Keratinocyte (primary cell): ENCODE data around the gene FBN1. TPM values are rescaled to one million over a fixed set of nuclear protein-coding genes. Genes with fewer than 3 reads are reported as not detected.

ENCODE experiments used
- DNase-seq: peaks from one replicate; pipeline ENCODE4 v3.0.0-alpha.2; 2011; ENCODE audit warnings: low read depth, missing footprints, low spot score
- FAIRE-seq: peaks from 2 replicates; lab custom pipeline; 2011; peaks lifted over from hg19 to GRCh38; lab: Jason Lieb, UNC
- H2AFZ ChIP-seq: 2 replicates; pipeline ENCODE4 v1.6.0; 2012; ENCODE audit warnings: low read length, control low read depth, inconsistent platforms; ENCODE audit not compliant: control insufficient read depth
- H3K27ac ChIP-seq: 2 replicates; pipeline ENCODE4 v1.5.1; 2011; ENCODE audit warnings: low read length; ENCODE audit not compliant: control insufficient read depth, insufficient read depth
- H3K27me3 ChIP-seq: 3 replicates; pipeline ENCODE4 v1.6.0; 2011; ENCODE audit warnings: low read length; ENCODE audit not compliant: control insufficient read depth, insufficient read depth; ENCODE audit errors: extremely low read depth
- H3K36me3 ChIP-seq, 2 experiments: 2 replicates in 1 of 2; 3 replicates in 1 of 2; pipeline ENCODE4 v1.5.1; 2011; ENCODE audit warnings: low read length in 2 of 2, mild to moderate bottlenecking in 1 of 2; ENCODE audit not compliant: control insufficient read depth in 2 of 2, insufficient read depth in 2 of 2; ENCODE audit errors: extremely low read depth in 1 of 2
- H3K4me1 ChIP-seq: 3 replicates; pipeline ENCODE4 v1.5.1; 2011; ENCODE audit warnings: low read length; ENCODE audit not compliant: control insufficient read depth, insufficient read depth; ENCODE audit errors: extremely low read depth
- H3K4me2 ChIP-seq: 3 replicates; pipeline ENCODE4 v1.6.0; 2011; ENCODE audit warnings: low read depth, low read length; ENCODE audit not compliant: control insufficient read depth, insufficient read depth; ENCODE audit errors: extremely low read depth
- H3K4me3 ChIP-seq, 3 experiments: fragments of 200-600 bp in 1 of 3; sonication (generic) in 1 of 3; 2 replicates in 2 of 3; 3 replicates in 1 of 3; pipeline ENCODE4 v1.5.1; 2011 to 2016; ENCODE audit warnings: low read length in 3 of 3, mild to moderate bottlenecking in 3 of 3, control low read depth in 2 of 3, inconsistent platforms in 1 of 3, low read depth in 1 of 3, mixed read lengths in 1 of 3, mixed run types in 1 of 3, moderate library complexity in 1 of 3; ENCODE audit not compliant: control insufficient read depth in 2 of 3, insufficient read depth in 2 of 3; ENCODE audit errors: extremely low read depth in 1 of 3
- H3K79me2 ChIP-seq: 2 replicates; pipeline ENCODE4 v1.6.0; 2012; ENCODE audit warnings: low read length; ENCODE audit not compliant: control insufficient read depth, insufficient read depth
- H3K9ac ChIP-seq: 3 replicates; pipeline ENCODE4 v1.6.0; 2011; ENCODE audit warnings: low read length; ENCODE audit not compliant: control insufficient read depth, insufficient read depth; ENCODE audit errors: extremely low read depth
- H3K9me1 ChIP-seq: 3 replicates; pipeline ENCODE4 v1.6.0; 2011; ENCODE audit warnings: low read length; ENCODE audit not compliant: control insufficient read depth, insufficient read depth; ENCODE audit errors: extremely low read depth
- H3K9me3 ChIP-seq: 2 replicates; pipeline ENCODE4 v1.5.1; 2012; ENCODE audit warnings: low read depth, low read length; ENCODE audit not compliant: control insufficient read depth
- H4K20me1 ChIP-seq: 3 replicates; pipeline ENCODE4 v1.6.0; 2011; ENCODE audit warnings: low read length; ENCODE audit not compliant: control insufficient read depth, insufficient read depth; ENCODE audit errors: extremely low read depth
- EZH2 ChIP-seq: IDR thresholded peaks from one replicate; pipeline ENCODE4 v1.6.1; 2012; ENCODE audit warnings: inconsistent platforms, mild to moderate bottlenecking, low read length, moderate library complexity
- dilution Hi-C: fragments of 300-500 bp; cut with MboI; formaldehyde crosslinking; loops from one replicate; pipeline ENCODE4 v1.7.0; 2020; ENCODE audit warnings: low sequenced_read_pairs; ENCODE audit not compliant: extremely low pct_ligation_motif_present
- polyA plus RNA-seq, 5 experiments: library from polyadenylated mRNA; depleted of rRNA in 3 of 5; stranded (reverse) in 3 of 5; stranded (forward) in 1 of 5; unstranded in 1 of 5; fragments of >200 nt; gene quantifications; 1 replicate in 1 of 5; 2 replicates in 3 of 5; 3 replicates in 1 of 5; pipeline versions ENCODE4 v1.2.1 to v1.2.3, GENCODE V29; 2011 to 2012; ENCODE audit warnings: missing spikeins in 2 of 5, low read depth in 1 of 5, low replicate concordance in 1 of 5
- TF ChIP-seq, protein P1 (sequence below), 3 experiments: IDR thresholded peaks in 1 of 3; conservative IDR thresholded peaks in 1 of 3; optimal IDR thresholded peaks in 1 of 3; 2 replicates in 2 of 3; 3 replicates in 1 of 3; pipeline versions ENCODE3 to v1.5.1; 2011; ENCODE audit warnings: low read length in 3 of 3, mild to moderate bottlenecking in 3 of 3, moderate library complexity in 2 of 3, control low read depth in 1 of 3, inconsistent platforms in 1 of 3; ENCODE audit not compliant: insufficient read depth in 2 of 3; ENCODE audit errors: extremely low read depth in 1 of 3

Gene FBN1
- polyA plus RNA-seq, 1 donor (not counting 4 experiments of a cell fraction or from before 2014, with no cell fraction given), result 3.5 TPM

DNA sequence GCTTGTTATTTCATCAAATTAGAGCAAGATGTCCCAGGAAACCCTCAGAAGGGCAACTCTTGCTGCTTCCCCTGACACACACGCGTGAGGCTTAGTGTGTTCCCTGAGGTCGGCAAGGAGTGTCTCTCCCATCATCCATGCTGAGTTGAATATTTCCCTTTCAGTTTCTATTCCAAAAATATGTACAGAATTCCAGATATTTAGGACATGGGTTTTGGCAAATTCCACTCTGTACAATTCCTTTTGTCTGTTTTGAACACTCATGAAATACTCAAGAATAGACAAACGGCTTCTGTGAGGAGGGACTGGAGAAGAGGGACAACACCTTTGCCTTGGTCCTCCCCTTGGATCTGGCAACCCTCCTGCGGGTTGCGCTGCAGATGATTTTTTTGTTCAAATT is 176.2 kb downstream of the FBN1 start:
- dilution Hi-C loops, result no loop called here
- Histone ChIP-seq H3K36me3 (no peaks in the 10 kb centered on the region), H3K9me1 (no peaks in the 10 kb centered on the region)

DNA sequence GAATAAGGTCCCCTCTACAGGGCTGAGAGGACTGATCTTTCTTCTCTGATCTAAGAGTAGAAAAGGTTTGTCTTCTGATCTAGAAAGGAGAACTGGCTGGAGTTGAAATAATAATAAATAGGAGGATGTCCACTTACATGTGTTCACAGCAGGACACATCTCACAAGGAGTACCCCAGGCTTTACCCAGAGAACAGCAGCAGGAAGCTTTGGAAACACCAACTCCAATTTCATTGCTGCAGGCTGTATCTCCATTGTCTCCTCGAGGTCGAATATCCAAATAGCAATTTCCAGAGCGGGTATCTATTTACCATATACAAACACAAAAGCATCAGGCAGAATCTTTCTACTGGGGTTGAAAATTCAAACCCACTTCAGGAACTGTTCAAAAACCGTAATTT is 177.7 kb downstream of the FBN1 start:
- Histone ChIP-seq H2AFZ (no peak overlapping the region), H3K4me1 (peaks cover 5% of the 10 kb centered on the region), H3K36me3 (no peaks in the 10 kb centered on the region), H3K9me1 (no peaks in the 10 kb centered on the region), H3K4me3 (no peak overlapping the region), H3K27ac (no peak overlapping the region), H3K9me3 (no peaks in the 10 kb centered on the region), H3K4me2 (no peak overlapping the region), H3K79me2 (no peaks in the 10 kb centered on the region), H4K20me1 (no peaks in the 10 kb centered on the region), H3K27me3 (no peaks in the 10 kb centered on the region), H3K9ac (no peak overlapping the region)
- dilution Hi-C loops, result no loop called here
- DNase-seq (no peak), FAIRE-seq (no peak)
- no peak for TF ChIP-seq EZH2
- TF ChIP-seq, protein P1, sequence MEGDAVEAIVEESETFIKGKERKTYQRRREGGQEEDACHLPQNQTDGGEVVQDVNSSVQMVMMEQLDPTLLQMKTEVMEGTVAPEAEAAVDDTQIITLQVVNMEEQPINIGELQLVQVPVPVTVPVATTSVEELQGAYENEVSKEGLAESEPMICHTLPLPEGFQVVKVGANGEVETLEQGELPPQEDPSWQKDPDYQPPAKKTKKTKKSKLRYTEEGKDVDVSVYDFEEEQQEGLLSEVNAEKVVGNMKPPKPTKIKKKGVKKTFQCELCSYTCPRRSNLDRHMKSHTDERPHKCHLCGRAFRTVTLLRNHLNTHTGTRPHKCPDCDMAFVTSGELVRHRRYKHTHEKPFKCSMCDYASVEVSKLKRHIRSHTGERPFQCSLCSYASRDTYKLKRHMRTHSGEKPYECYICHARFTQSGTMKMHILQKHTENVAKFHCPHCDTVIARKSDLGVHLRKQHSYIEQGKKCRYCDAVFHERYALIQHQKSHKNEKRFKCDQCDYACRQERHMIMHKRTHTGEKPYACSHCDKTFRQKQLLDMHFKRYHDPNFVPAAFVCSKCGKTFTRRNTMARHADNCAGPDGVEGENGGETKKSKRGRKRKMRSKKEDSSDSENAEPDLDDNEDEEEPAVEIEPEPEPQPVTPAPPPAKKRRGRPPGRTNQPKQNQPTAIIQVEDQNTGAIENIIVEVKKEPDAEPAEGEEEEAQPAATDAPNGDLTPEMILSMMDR (optimal IDR thresholded peaks at IDR 0.05 in 1 of 3, IDR thresholded peaks at IDR 0.05 in 1 of 3, conservative IDR thresholded peaks at IDR 0.05 in 1 of 3; ENCODE audit: extremely low read depth in 1 of 3, insufficient read depth in 2 of 3, low read length in 3 of 3), result no peak

More for the DNA sequence above, 176.2 kb downstream of the FBN1 start:
- no peak overlapping the region for H3K4me3 ChIP-seq
- no peaks in the 10 kb centered on the region for H3K27me3 ChIP-seq
- no peaks in the 10 kb centered on the region for H4K20me1 ChIP-seq
- no peak overlapping the region for H3K4me2 ChIP-seq
- no peaks in the 10 kb centered on the region for H3K9me3 ChIP-seq
- H3K27ac ChIP-seq, result no peak overlapping the region
- TF ChIP-seq, protein P1 (optimal IDR thresholded peaks at IDR 0.05 in 1 of 3, IDR thresholded peaks at IDR 0.05 in 1 of 3, conservative IDR thresholded peaks at IDR 0.05 in 1 of 3; ENCODE audit: extremely low read depth in 1 of 3, insufficient read depth in 2 of 3, low read length in 3 of 3), result no peak
- TF ChIP-seq EZH2, result no peak
- FAIRE-seq, result no peak
- H2AFZ ChIP-seq, result no peak overlapping the region
- peaks cover 9% of the 10 kb centered on the region for H3K4me1 ChIP-seq
- no peak overlapping the region for H3K9ac ChIP-seq
- no peaks in the 10 kb centered on the region for H3K79me2 ChIP-seq
- DNase-seq, result no peak
